T-helper 9 cell (primary cell): ENCODE measurements around the gene HSH2D.
"Not testable (repeated sequence)": the region's sequence is repeated elsewhere in the genome, so short reads cannot be mapped to it uniquely, and the experiment has no call there.

ENCODE experiments used
- DNase-seq: peaks from one replicate; pipeline ENCODE4 v3.0.0-alpha.2; 2020

The HSH2D gene

DNA sequence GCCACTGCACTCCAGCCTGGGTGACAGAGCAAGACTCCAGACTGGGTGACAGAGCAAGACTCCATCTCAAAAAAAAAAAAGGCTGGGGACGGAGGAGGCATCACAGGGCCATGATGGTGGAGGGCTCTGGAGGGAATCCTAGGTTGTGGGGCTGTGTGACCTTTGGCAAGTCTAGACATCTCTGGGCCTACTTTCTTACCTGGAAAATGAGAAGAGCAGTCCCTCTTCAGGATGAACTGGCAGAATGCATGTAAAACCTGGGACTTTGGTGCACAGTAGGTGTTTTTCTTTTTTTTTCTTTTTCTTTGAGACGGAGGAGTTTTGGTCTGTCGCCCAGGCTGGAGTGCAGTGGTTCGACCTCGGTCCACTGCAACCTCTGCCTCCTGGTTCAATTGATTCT, 16.2 kb downstream of the HSH2D start:
- no peak for DNase-seq

DNA sequence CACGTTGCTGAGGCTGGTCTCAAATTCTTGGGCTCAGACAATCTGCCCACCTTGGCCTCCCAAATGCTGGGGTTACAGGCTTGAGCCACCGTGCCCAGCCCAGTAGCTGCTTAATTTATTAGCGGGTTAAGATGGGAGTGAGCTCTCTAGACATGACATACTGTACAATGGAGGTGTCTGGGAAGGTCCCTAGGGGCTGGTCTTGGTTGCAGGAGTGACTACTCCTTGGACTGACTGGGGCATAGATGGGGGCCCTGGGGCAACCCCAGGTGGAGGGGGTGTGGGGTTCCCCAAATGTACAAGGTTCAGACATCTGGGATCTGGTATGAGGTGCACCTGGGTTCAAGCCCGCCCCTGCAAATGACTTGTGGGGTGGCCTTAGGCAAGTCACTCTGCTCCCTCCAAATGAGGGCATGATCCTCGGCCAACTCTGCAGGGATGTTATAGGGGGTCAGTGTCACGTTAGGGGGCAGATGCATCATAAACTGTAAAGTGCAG, 17.0 kb downstream of the HSH2D start:
- DNase-seq, result no peak

DNA sequence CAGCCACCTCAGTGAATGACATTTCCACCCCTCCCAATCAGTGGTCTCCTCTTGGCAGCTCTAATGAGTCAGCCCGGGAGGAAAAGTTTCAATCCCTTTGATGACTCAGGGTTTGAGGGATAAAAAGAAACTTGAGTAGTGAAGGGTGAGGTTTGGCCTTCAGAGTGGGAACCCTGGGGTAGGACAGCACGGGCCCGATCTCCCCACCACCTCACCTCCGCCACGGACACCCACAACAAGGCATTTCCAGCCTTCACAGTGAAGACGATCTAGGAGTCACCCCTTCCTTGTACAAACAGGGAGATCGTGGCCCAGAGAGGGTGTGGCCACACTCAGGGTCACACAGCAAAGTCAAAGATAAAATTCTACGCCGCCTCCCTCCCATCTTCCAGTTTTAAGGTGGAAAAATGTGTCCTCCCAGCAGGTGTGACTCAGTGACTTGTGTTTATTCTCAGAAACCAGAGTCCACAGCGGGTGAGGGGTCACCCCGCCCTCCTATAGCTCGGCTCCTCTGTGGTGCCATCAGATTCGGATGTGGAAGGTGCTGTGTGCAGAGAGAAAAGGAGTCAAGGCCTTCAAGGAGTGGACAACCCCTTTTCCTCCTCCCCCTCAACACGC, 17.6 kb downstream of the HSH2D start:
- DNase-seq, result no peak

DNA sequence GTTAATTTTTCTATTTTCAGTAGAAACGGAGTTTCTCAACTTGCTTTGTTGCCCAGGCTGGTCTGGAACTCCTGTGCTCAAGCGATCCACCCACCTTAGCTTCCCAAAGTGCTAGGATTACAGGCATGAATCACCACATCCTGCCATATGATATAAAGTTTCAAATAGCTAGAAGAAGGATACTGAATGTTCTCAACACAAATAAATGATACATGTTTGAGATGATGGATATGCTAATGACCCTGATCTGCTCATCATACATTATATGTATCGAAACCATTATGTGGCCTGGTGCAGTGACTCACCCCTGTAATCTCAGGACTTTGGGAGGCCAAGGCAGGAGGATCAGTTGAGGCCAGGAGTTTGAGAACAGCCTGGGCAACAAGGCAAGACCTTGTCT, 18.4 kb downstream of the HSH2D start:
- no peak for DNase-seq

DNA sequence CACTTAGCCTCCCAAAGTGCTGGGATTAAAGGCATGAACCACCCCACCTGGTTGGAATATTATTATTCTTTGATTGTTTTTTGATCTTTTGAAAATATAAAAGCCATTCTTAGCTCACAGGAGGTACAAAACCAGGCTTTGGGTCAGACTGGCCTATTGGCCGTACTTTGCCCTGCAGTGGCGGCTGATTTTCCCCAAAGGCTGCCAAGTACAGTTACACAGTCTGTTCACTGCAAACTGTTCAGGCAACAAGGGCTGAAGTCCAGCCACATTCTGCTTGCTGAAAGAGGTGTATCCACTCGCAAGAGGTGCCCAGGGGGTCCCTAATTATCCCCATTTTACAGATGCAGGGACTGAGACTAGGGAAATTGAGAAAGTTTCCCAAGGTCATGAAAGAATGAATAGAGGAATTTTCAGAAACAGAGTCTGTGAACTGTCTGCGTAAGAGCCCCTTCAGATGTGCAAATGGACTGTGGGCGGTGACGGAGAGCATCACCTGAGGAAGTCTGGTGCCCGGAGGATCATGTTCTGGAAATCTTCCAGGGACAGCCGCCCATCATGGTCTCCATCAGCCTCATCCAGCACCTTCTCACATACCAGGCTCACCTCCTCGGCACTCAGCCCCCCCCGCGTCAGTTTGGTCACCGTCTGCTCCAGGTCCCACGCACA, 20.9 kb downstream of the HSH2D start:
- no peak for DNase-seq

DNA sequence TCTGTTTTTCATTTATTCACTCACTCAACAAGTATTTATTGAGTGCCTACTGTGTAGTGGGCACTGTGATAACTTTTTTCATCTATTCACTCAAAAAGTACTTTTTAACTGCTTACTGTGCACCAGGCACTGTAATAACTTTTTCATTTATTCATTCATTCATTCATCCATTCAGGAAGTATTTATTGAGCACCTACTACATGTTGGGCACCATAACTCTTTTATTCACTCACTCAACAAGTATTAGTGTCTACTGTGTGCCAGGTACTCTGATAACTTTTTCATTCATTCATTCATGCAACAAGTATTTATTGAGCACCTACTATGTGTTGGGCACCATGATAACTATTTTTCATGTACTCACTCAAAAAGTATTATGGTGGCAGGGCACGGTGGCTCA, 22.9 kb downstream of the HSH2D start:
- no peak for DNase-seq

DNA sequence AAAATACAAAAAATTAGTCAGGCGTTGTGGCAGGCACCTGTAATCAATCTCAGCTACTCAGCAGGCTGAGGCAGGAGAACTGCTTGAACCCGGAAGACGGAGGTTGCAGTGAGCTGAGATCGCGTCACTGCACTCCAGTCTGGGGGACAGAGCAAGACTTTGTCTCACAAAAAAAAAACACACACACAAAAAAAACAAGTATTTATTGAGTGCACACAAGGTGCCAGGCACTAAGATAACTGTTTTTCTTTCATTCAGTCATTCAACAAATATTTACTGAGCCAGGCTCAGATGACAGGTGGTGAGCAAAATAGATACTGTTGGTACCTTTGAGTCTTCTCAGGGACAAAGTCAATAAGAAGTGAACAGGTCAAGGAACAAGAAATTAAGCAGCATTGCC, 23.6 kb downstream of the HSH2D start:
- DNase-seq, result no peak

DNA sequence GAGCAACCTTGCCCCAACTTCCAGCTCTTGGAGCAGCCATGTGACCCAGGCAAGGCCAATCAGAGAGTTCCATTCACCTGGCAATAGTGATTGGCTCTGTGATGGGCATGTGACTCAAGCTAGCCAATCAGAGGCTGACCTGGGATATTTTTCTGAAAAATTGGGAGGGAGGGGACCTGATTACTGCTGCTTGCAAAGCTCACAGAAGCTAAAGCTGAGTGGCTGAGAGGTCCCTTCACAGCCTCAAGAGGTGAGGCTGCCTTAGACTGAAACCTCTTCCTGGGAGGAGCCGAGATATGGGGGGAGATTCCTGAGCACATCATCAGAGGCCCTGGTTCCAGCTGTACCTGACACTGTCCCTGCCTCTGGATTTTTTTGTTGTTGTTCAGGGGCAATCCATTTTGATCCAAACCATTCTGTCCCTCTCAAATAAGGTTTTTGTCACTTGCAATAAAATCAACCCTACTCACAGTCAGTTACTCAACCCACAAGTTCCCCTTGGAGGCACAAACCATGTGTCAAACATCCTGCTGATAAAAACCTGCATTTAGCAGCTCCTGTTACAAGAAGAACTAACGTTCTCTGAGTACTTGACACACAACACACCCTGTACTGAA, 25.1 kb downstream of the HSH2D start:
- no peak for DNase-seq

DNA sequence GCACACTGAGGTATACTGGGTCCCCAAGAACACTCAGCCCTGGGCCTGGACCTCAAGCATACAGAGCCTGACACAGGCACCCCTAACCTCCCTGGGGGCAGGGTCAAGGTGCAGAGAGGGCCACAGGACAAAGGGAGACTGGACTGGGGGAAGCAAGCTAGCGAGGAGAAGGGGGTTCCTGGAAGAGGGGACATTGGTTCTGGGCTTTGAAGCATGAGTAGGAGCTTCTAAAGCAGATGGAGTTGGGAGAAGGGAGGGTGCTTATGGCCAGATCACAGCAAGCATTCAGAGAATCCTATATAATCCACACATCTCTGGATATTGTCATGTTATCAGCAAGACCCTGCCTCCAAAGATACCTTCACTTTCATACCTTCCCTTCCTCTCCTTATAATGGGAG, 26.6 kb downstream of the HSH2D start:
- DNase-seq, result no peak

DNA sequence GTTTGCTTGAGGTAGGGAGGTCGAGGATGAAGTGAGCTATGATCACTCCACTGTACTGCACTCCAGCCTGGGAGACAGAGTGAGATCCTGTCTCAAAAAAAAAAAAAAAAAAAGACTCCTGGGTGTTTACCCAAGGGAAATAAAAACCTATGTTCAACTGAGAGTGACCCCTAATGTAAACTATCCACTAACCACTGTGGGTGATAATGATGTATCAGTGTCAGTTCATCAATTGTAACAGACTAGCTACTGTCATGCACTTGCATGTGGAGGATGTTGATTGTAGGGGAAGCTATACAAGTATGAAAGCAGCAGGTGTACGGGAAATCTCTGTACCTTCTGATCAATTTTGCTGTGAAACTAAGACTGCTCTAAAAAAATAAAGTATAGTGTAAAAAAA, 32.5 kb downstream of the HSH2D start:
- DNase-seq, result no peak

DNA sequence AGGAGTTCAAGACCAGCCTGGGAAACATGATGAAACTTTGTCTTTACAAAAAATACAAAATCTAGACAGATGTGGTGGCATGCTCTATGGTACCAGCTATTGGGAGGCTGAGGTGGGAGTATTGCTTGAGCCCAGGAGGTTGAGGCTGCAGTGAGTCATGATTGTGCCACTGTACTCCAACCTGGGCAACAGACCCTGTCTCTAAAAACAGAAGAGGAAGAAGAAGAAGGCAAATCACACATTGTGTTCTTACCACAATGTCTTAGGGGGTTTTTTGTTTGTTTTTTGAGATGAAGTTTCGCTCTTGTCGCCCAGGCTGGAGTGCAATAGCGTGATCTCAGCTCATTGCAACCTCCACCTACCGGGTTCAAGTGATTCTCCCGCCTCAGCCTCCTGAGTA, 35.4 kb downstream of the HSH2D start:
- DNase-seq, result not testable (repeated sequence)

DNA sequence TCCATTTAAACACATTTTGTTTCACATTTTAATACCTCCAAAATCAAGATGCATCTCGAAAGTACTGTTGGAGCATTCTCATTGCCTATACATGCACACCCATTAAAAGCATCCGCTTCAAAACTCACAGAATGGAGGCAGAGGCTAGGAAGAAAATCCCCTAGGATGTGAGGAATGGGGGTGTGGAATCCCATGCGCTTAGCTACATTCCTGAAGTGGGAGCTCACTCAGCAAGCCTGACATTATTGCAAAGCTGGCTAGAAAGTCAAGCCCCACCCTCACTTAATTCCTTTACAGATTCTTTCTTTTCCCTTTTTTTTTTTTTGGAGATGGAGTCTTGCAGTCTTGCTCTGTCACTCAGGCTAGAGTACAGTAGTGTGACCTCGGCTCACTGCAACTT, 37.1 kb downstream of the HSH2D start:
- no peak for DNase-seq

DNA sequence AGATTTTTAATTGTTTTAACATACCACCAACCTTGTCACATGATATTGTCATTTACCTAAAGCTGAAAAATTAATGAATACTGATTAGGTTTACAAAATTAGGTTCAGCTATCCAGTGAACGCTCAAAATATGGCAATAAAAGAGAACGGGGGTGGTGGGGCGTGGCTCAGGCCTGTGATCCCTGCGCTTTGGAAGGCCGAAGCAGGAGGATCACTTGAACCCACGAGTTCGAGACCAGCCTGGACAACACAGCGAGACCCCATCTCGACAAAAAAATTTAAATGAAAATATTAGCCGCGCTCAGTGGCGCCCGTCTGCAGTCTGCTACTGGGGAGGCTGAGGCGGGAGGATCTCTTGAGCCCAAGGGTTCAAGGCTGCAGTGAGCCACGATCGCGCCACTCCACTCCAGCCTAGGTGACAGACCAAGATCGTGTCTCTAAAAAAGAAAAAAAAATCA, 41.2 kb downstream of the HSH2D start:
- DNase-seq, result no peak

DNA sequence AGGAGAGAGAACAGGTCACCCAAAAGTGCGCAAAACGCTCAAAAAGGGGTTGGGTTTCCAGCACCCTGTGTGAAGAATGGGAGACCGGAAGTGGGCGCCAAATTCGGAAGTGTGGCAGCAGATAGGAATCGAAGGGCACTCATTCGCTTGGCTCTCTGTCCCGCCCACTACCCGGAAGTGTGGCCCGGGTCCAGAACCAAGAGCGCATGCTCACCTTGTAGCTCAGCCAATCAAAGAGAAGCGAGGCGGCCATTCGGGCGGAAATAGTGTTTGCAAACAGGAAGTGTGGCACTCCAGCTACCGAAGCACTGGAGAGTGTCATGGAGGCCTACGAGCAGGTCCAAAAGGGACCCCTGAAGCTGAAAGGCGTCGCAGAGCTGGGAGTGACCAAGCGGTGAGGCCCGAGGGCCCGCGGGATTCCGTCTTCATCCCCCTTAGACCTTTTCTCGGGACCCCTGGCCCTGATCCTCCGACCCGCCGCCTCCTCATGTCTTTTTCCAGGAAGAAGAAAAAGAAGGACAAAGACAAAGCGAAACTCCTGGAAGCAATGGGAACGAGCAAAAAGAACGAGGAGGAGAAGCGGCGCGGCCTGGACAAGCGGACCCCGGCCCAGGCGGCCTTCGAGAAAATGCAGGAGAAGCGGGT, 41.8 kb downstream of the HSH2D start, which contains the start of gene FAM32A:
FAM32A (plus strand) TSS at position 288 of the 645 bp plus-strand sequence; CDS start at position 321, 33 bp downstream.
- DNase-seq, result peak; percentile 95

DNA sequence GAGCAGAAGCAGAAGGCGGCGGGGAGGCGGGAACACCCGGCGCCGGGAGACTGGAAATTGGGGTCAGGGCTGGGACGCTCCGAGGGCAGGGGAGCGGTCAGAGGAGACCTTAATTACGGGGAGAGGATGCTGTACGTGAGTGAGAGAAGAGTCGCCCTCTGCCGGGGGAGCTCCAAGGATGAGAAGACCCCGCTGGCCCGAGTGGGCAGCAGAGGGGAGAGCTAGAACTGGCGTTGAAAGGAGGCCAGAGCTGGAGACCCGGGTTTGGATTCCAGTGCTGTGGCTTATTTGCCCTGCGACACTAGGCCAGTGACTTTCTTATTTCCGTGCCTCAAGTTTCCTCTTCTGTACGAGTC, 42.3 kb downstream of the HSH2D start:
- peak; percentile 17 for DNase-seq

DNA sequence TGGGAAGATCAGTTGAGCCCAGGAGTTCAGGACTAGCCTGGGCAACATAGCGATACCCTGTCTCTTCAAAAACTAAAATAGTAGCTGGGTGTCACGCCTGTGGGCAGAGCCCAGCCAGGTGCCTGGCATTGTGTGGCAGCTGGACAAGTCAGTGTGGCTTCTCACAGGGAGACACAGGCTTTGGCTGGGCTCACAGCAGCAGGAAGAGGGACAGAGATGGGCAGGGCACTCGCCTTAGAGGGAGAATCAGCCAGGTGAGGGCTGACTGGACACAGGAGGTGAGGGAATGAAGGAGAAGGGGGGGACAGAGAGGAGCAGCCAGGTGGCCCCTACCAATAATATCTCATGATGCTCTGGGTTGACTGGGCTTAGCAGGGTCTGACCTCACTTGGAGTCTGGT, 45.0 kb downstream of the HSH2D start:
- no peak for DNase-seq

DNA sequence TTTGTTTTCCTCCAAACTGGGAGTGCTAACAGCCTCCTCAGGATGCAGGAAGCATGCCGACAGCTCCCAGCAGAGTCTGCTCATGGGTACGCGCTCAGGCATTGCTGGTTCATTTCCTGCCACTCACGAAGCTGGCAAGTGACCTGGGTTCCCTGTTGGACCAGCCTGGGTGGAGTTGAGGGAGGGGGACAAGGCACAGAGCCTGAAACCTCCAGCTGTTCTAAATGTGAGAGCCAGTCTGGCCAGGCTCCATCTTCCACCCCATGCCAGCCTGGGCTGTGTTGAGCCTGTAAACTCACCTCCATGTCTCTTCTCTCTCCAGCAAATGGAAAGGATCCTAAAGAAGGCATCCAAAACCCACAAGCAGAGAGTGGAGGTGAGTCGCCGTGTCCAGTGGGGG, 46.7 kb downstream of the HSH2D start:
- no peak for DNase-seq

DNA sequence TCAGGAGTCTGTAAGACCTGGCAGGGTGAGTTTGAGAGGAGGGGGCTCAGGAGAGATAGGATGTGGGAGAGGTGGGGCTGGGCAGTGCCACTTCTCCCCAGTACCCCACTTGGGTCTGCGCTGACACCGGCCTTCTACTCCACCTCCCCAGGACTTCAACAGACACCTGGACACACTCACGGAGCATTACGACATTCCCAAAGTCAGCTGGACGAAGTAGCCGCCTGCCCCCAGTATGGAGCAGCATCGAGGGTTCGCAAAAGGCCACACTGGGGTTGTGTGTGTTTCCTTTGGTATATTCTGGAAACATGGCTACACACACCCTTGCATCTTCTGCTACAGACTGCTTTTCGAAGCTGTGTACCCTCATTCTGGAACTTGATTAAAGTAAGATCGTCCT, 47.3 kb downstream of the HSH2D start:
- no peak for DNase-seq

DNA sequence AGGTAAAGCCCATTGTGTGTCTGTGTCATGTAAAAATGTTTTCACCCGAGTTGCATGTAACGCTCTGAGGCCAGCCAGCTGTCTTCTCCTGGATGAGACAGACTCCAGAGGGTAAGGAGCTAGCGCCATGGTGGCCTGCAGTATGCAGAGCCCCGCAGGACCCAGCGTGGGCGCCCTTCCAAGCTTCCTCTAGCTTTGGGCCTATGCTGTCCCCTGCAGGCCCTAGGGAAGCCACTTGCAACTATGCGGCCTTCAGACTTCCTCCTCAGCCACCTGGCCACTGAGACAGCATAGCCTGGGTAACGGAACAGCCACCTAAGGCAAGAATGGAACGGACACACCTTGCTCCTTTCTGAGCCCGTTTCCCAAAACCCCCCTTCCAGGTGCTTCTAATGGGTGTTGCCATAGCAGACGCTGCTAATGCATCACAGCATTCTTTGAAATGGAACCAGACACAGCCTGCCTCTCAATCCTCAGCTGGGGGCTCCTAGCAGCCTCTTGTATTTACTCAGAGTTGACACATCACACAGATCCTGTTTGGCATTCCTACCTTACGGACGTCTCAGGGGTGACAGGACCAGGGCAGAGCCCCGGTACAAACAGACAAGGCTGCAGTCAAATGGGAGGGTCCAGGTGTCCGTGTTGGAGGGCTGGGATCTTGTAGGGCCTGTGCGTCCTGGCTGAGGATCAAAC, 47.9 kb downstream of the HSH2D start:
- no peak for DNase-seq

DNA sequence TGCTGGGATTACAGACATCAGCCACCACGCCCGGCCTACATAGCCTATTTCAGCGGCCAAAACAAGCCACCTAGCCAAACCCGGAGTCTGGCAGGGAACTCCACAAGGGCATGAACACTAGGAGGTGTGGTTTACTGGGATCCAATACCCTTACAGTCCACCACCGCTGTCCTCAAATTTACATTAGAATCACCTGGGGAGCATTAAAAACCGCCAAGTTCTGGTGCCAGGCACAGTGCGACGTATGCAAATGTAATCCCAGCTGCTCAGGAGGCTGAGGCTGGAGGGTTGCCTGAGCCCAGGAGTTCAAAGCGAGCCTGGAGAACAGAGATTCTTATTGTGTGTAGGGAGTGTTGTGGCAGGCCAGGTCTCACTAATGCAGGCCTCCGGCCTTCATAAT, 50.0 kb downstream of the HSH2D start:
- no peak for DNase-seq

DNA sequence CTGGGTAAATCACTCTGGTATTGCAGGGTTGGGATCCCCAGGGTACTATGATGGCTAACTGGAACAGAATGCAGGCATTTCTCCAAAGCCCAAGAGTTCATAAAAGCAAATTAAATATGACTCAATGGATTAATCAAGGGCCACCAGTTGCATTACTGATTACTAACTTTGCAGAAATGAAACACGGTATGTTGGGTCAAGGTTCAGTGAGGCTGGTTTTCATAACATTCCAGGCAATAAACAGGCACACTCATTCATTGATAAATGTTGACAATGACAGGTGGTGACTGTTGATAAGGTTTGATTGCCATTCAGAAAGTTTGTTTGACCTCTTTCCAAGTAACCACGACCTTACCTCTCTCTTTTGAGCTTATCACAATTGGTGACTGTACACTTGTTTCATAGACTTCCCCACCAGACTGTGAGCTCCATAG, 53.7 kb downstream of the HSH2D start:
- DNase-seq, result no peak

DNA sequence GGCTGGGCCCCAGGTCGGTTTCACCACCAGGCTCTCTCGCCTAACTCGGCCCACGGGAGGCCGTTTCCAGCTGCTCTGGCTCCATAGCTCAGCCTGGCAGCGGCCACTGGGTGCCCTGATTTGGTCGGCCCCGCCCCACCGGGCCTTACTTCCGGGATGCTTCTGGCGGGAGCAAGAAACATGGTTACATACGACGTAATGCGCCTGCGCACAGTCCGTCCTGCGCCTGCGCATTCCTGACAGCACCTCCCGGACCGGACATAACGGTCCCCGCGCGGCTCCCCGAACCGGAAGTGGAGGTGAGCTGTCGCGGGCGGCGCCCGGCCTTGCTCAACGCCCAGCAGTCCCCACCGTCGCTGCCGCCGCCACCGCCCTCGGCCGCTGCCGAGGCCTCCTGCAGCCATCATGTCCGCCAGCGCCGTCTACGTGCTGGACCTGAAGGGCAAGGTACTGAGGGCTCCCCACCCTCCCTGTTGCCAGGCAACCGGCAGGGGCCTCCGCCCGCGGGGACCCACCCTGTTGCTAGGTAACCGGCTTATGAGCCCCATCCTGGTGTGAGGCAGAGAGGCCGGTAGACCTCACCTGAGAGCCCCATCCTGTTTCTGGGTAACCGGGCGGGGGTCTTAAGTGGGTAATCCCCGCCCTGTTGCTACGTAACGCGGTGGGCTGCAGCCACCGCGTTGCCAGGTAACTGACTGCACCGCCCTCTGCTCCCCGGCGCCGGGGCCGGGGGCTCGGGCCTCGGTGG, 54.3 kb downstream of the HSH2D start, which contains the start of gene AP1M1:
AP1M1 (plus strand) TSS at position 290 of the 748 bp plus-strand sequence; CDS start at position 406, 116 bp downstream.
- peak; percentile 97 for DNase-seq
